HepG2 (cell line): ENCODE results near the gene PTH1R. TPM values are rescaled to one million over a fixed set of nuclear protein-coding genes. Genes with fewer than 3 reads are reported as not detected.
A peak's percentile ranks its signal among the peaks of the same experiment; 100 is the strongest.

Experiments
- AKAP8 ChIP-seq: sonication (generic); formaldehyde crosslinking; IDR thresholded peaks from 2 replicates; pipeline ENCODE4 v1.5.1; 2020; ENCODE audit warnings: mild to moderate bottlenecking, missing genetic modification reagents
- ARID4A ChIP-seq: sonication (generic); formaldehyde crosslinking; IDR thresholded peaks from 2 replicates; pipeline ENCODE4 v1.5.0; 2020; ENCODE audit warnings: mild to moderate bottlenecking, missing genetic modification reagents, borderline replicate concordance
- ATF2 ChIP-seq: sonication (generic); formaldehyde crosslinking; IDR thresholded peaks from 2 replicates; pipeline ENCODE4 v1.4.0; 2020; ENCODE audit warnings: missing genetic modification reagents
- BORCS8-MEF2B ChIP-seq: sonication (generic); formaldehyde crosslinking; IDR thresholded peaks from 2 replicates; pipeline ENCODE4 v1.8.0; 2022; ENCODE audit warnings: mild to moderate bottlenecking, missing genetic modification reagents
- CHD4 ChIP-seq: fragments of 200-600 bp; sonication (generic); IDR thresholded peaks from 2 replicates; pipeline ENCODE4 v1.7.0; 2017; ENCODE audit warnings: mild to moderate bottlenecking, low read length, borderline replicate concordance
- FOXJ3 ChIP-seq: sonication (generic); formaldehyde crosslinking; IDR thresholded peaks from 2 replicates; pipeline ENCODE4 v1.4.0; 2020; ENCODE audit warnings: missing genetic modification reagents, mild to moderate bottlenecking, borderline replicate concordance
- HDAC2 ChIP-seq: sonication (generic); formaldehyde crosslinking; IDR thresholded peaks from 2 replicates; pipeline ENCODE4 v1.4.0; 2020; ENCODE audit warnings: missing genetic modification reagents
- NFE2L1 ChIP-seq: sonication (generic); formaldehyde crosslinking; IDR thresholded peaks from 2 replicates; pipeline ENCODE4 v1.4.0; 2020; ENCODE audit warnings: missing genetic modification reagents, mild to moderate bottlenecking, borderline replicate concordance
- SOX5 ChIP-seq: IDR thresholded peaks from 2 replicates; pipeline ENCODE4 v1.6.1; 2016; ENCODE audit warnings: borderline replicate concordance
- SOX6 ChIP-seq, 2 experiments: fragments of 450-650 bp in 1 of 2; sonication (generic) in 1 of 2; formaldehyde crosslinking in 1 of 2; IDR thresholded peaks; 2 replicates each; pipeline versions ENCODE4 v1.4.0 to v1.6.1; 2017 to 2020; ENCODE audit warnings: antibody characterized with exemption in 1 of 2, mild to moderate bottlenecking in 1 of 2, missing genetic modification reagents in 1 of 2
- SYNCRIP ChIP-seq: fragments of 200-400 bp; formaldehyde crosslinking; IDR thresholded peaks from 2 replicates; pipeline ENCODE4 v1.6.1; 2018; ENCODE audit warnings: mild to moderate bottlenecking, low read depth, low read length; ENCODE audit not compliant: insufficient read depth
- XBP1 ChIP-seq: sonication (generic); formaldehyde crosslinking; IDR thresholded peaks from 2 replicates; pipeline ENCODE4 v1.5.0; 2020; ENCODE audit warnings: missing genetic modification reagents
- ZNF121 ChIP-seq: sonication (generic); formaldehyde crosslinking; IDR thresholded peaks from 2 replicates; pipeline ENCODE4 v1.5.0; 2020; ENCODE audit warnings: mild to moderate bottlenecking, missing genetic modification reagents
- ZNF292 ChIP-seq: sonication (generic); formaldehyde crosslinking; IDR thresholded peaks from 2 replicates; pipeline ENCODE4 v1.8.1; 2022; ENCODE audit warnings: mild to moderate bottlenecking, low read depth, missing genetic modification reagents, borderline replicate concordance
- ZNF557 ChIP-seq: sonication (generic); formaldehyde crosslinking; IDR thresholded peaks from 2 replicates; pipeline ENCODE4 v1.4.0; 2020; ENCODE audit warnings: missing genetic modification reagents
- ZNF564 ChIP-seq: sonication (generic); formaldehyde crosslinking; IDR thresholded peaks from 2 replicates; pipeline ENCODE4 v1.8.1; 2023; ENCODE audit warnings: mild to moderate bottlenecking, missing genetic modification reagents
- polyA plus RNA-seq, 8 experiments: library from polyadenylated mRNA; depleted of rRNA in 3 of 8; stranded (reverse) in 7 of 8; unstranded in 1 of 8; fragments of >200 nt; fragmentation: Illumina TruSeq in 4 of 8; extraction: Trizol in 4 of 8; gene quantifications; 2 replicates each; pipeline versions ENCODE4 v1.2.1 to v1.2.3, GENCODE V29; 2011 to 2016; ENCODE audit warnings: low read depth in 4 of 8, missing spikeins in 1 of 8, mixed read lengths in 1 of 8; ENCODE audit not compliant: insufficient read depth in 1 of 8
- total RNA-seq, 5 experiments: library from RNA; depleted of rRNA; stranded (reverse); fragments of >200 nt; fragmentation: Illumina TruSeq; extraction: Trizol; gene quantifications; 2 replicates each; pipeline ENCODE4 v1.2.3, GENCODE V29; 2016; ENCODE audit warnings: low read depth in 1 of 5
- TF ChIP-seq, protein P1 (sequence below): sonication (generic); formaldehyde crosslinking; IDR thresholded peaks from 2 replicates; pipeline ENCODE4 v1.8.1; 2023; ENCODE audit warnings: missing genetic modification reagents, inconsistent platforms, borderline replicate concordance
- TF ChIP-seq, protein P2 (sequence below): sonication (generic); formaldehyde crosslinking; IDR thresholded peaks from 2 replicates; pipeline ENCODE4 v1.5.0; 2020; ENCODE audit warnings: missing genetic modification reagents, mild to moderate bottlenecking, borderline replicate concordance

Gene PTH1R
- total and polyA plus RNA-seq, 2 of the 13 experiments (the other 11 are each of a cell fraction or from before 2014, with no cell fraction given): not detected

GRCh38 chr3:46943237-46944187, 66.0 kb downstream of the PTH1R start (continued):
- TF ChIP-seq ARID4A (CRISPR knock-in tag) (no peak; the same call in 1 of the 2 replicates), ZNF557 (CRISPR knock-in tag) (no peak), XBP1 (CRISPR knock-in tag) (no peak), BORCS8-MEF2B (CRISPR knock-in tag) (no peak), SYNCRIP (no peak), ATF2 (CRISPR knock-in tag) (peak; percentile 23; the same call in 1 of the 2 replicates), ZNF121 (CRISPR knock-in tag) (0 out of 2 replicates have a peak, but pooled peaks have one; percentile 7), ZNF292 (CRISPR knock-in tag) (0 out of 2 replicates have a peak, but pooled peaks have one; percentile 10), NFE2L1 (CRISPR knock-in tag) (no peak), SOX6 (IDR thresholded peaks at IDR 0.05) (no peak), SOX6 (CRISPR knock-in tag; IDR thresholded peaks at IDR 0.05) (peak; percentile 98), SOX5 (CRISPR knock-in tag) (peak; percentile 98), CHD4 (0 out of 2 replicates have a peak, but pooled peaks have one; percentile 30), AKAP8 (CRISPR knock-in tag) (no peak), HDAC2 (CRISPR knock-in tag) (peak; percentile 80), ZNF564 (CRISPR knock-in tag) (no peak), FOXJ3 (CRISPR knock-in tag) (no peak; the same call in 1 of the 2 replicates)
- TF ChIP-seq, protein P1, sequence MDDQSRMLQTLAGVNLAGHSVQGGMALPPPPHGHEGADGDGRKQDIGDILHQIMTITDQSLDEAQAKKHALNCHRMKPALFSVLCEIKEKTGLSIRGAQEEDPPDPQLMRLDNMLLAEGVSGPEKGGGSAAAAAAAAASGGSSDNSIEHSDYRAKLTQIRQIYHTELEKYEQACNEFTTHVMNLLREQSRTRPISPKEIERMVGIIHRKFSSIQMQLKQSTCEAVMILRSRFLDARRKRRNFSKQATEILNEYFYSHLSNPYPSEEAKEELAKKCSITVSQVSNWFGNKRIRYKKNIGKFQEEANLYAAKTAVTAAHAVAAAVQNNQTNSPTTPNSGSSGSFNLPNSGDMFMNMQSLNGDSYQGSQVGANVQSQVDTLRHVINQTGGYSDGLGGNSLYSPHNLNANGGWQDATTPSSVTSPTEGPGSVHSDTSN: no peak
- TF ChIP-seq, protein P2, sequence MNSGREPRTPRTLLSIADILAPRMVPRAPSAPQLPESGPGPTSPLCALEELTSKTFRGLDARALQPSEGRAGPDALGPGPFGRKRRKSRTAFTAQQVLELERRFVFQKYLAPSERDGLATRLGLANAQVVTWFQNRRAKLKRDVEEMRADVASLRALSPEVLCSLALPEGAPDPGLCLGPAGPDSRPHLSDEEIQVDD (CRISPR knock-in tag): no peak
